ENCODE results near the gene PKNOX2.

GRCh38 chr11:125183641-125184040, 19.1 kb downstream of the PKNOX2 start:
- TF ChIP-seq, protein P1, sequence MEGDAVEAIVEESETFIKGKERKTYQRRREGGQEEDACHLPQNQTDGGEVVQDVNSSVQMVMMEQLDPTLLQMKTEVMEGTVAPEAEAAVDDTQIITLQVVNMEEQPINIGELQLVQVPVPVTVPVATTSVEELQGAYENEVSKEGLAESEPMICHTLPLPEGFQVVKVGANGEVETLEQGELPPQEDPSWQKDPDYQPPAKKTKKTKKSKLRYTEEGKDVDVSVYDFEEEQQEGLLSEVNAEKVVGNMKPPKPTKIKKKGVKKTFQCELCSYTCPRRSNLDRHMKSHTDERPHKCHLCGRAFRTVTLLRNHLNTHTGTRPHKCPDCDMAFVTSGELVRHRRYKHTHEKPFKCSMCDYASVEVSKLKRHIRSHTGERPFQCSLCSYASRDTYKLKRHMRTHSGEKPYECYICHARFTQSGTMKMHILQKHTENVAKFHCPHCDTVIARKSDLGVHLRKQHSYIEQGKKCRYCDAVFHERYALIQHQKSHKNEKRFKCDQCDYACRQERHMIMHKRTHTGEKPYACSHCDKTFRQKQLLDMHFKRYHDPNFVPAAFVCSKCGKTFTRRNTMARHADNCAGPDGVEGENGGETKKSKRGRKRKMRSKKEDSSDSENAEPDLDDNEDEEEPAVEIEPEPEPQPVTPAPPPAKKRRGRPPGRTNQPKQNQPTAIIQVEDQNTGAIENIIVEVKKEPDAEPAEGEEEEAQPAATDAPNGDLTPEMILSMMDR (IDR thresholded peaks at IDR 0.05) = no peak
- no peak for TF ChIP-seq POLR2AphosphoS5 (IDR thresholded peaks at IDR 0.05; ENCODE audit: insufficient read depth in 1 of 2, low read depth in 1 of 2)
- no peak for TF ChIP-seq POLR2A (IDR thresholded peaks at IDR 0.05)

All from vagina (tissue), 2 donors.